K562 (cell line): ENCODE measurements around the gene MLST8. TPM values are rescaled to one million over a fixed set of nuclear protein-coding genes. Genes with fewer than 3 reads are reported as not detected.
A peak's percentile ranks its signal among the peaks of the same experiment; 100 is the strongest.

Source experiments
- CBFA2T3 ChIP-seq: fragments of 450-650 bp; IDR thresholded peaks from 2 replicates; pipeline ENCODE4 v1.6.1; 2017
- CBX1 ChIP-seq: sonication (generic); IDR thresholded peaks from 2 replicates; pipeline ENCODE4 v1.6.1; 2016; ENCODE audit warnings: antibody characterized with exemption, low read depth, mild to moderate bottlenecking
- DACH1 ChIP-seq: fragments of 450-650 bp; IDR thresholded peaks from 2 replicates; pipeline ENCODE4 v1.6.1; 2018; ENCODE audit not compliant: partially characterized antibody
- DMBX1 ChIP-seq: fragments of 250-450 bp; sonication (Bioruptor Pico); IDR thresholded peaks from 2 replicates; pipeline ENCODE4 v1.8.0; 2022; ENCODE audit warnings: inconsistent platforms, mild to moderate bottlenecking, moderate library complexity, borderline replicate concordance
- E2F3 ChIP-seq: fragments of 250-450 bp; sonication (Bioruptor Pico); IDR thresholded peaks from 2 replicates; pipeline ENCODE4 v1.4.0; 2020; ENCODE audit warnings: mild to moderate bottlenecking
- ETS2 ChIP-seq: IDR thresholded peaks from 2 replicates; pipeline ENCODE4 v1.6.1; 2016; ENCODE audit warnings: borderline replicate concordance, missing genetic modification characterization, mild to moderate bottlenecking, moderate library complexity, missing compliant biosample characterization; ENCODE audit not compliant: poor library complexity, severe bottlenecking
- EZH2 ChIP-seq: IDR thresholded peaks from 2 replicates; pipeline ENCODE4 v1.6.1; 2012; ENCODE audit warnings: low read depth, mild to moderate bottlenecking, inconsistent platforms, low read length, borderline replicate concordance
- FUS ChIP-seq: fragments of 200-400 bp; formaldehyde crosslinking; optimal IDR thresholded peaks from 2 replicates; pipeline ENCODE3; 2017; ENCODE audit warnings: low read depth, low read length
- GTF2E2 ChIP-seq: fragments of 200-800 bp; sonication (Bioruptor generic); IDR thresholded peaks from 2 replicates; pipeline ENCODE4 v1.6.1; 2016; ENCODE audit warnings: missing genetic modification characterization, missing compliant biosample characterization
- NR2C2 ChIP-seq, 2 experiments: fragments of 200-800 bp in 1 of 2; sonication (Bioruptor generic) in 1 of 2; sonication (generic) in 1 of 2; formaldehyde crosslinking in 1 of 2; IDR thresholded peaks; 2 replicates each; pipeline versions ENCODE4 v1.6.1 to v1.8.0; 2016 to 2022; ENCODE audit warnings: mild to moderate bottlenecking in 1 of 2, missing compliant biosample characterization in 1 of 2, missing genetic modification characterization in 1 of 2, missing genetic modification reagents in 1 of 2
- UBTF ChIP-seq, 2 experiments: IDR thresholded peaks; 2 replicates each; pipeline ENCODE4 v1.6.1; 2012; ENCODE audit warnings: improper control_type of control experiment in 2 of 2, low read depth in 2 of 2, low read length in 2 of 2, borderline replicate concordance in 1 of 2
- ZNF282 ChIP-seq: sonication (generic); formaldehyde crosslinking; IDR thresholded peaks from 2 replicates; pipeline ENCODE4 v1.8.1; 2023; ENCODE audit warnings: missing genetic modification reagents
- ZNF347 ChIP-seq: fragments of 450-650 bp; formaldehyde crosslinking; IDR thresholded peaks from 2 replicates; pipeline ENCODE4 v1.4.0; 2020; ENCODE audit warnings: low read depth, mild to moderate bottlenecking, moderate library complexity
- ZNF584 ChIP-seq: fragments of 200-800 bp; sonication (Bioruptor generic); IDR thresholded peaks from 2 replicates; pipeline ENCODE4 v1.6.1; 2016; ENCODE audit warnings: low read depth, mild to moderate bottlenecking, missing genetic modification characterization, missing compliant biosample characterization
- polyA plus RNA-seq, 8 experiments: library from polyadenylated mRNA; depleted of rRNA in 4 of 8; stranded (reverse) in 5 of 8; unstranded in 3 of 8; fragments of >200 nt; fragmentation: Nextera tagmentation in 2 of 8; fragmentation: Illumina TruSeq in 1 of 8; extraction: Ambion mirVana in 2 of 8; extraction: Trizol in 1 of 8; gene quantifications; 2 replicates each; pipeline versions ENCODE4 v1.2.1 to v1.2.3, GENCODE V29; 2011 to 2014; ENCODE audit warnings: inconsistent platforms in 1 of 8, missing spikeins in 1 of 8
- total RNA-seq, 7 experiments: library from RNA; depleted of rRNA in 6 of 7; stranded (reverse); fragments of >200 nt in 6 of 7; fragmentation: Illumina TruSeq in 2 of 7; extraction: Trizol in 2 of 7; gene quantifications; 2 replicates each; pipeline versions ENCODE4 v1.2.1 to v1.2.3, GENCODE V29; 2011 to 2021; ENCODE audit warnings: low replicate concordance in 1 of 7
- TF ChIP-seq, protein P1 (sequence below): fragments of 250-450 bp; sonication (Bioruptor Pico); IDR thresholded peaks from 2 replicates; pipeline ENCODE4 v1.8.0; 2022; ENCODE audit warnings: inconsistent platforms, mild to moderate bottlenecking, moderate library complexity, borderline replicate concordance
- TF ChIP-seq, protein P2 (sequence below): fragments of 450-650 bp; conservative IDR thresholded peaks from 2 replicates; pipeline ENCODE4 v1.6.1; 2016; ENCODE audit warnings: missing genetic modification characterization, low read depth, mild to moderate bottlenecking, control low read depth, missing compliant biosample characterization
- TF ChIP-seq, protein P3 (sequence below), 2 experiments: IDR thresholded peaks in 1 of 2; conservative IDR thresholded peaks in 1 of 2; 2 replicates each; pipeline ENCODE4 v1.6.1; 2016; ENCODE audit warnings: low read depth in 2 of 2, mild to moderate bottlenecking in 1 of 2, missing compliant biosample characterization in 1 of 2, missing genetic modification characterization in 1 of 2, moderate library complexity in 1 of 2

MLST8 gene
- total and polyA plus RNA-seq, 9 of the 15 experiments (the other 6 are each of a cell fraction or from before 2014, with no cell fraction given), result 1.5 to 116 (median 43.3) TPM

- TF ChIP-seq E2F3 (CRISPR knock-in tag) (no peak), DACH1 (no peak), CBFA2T3 (no peak), UBTF (IDR thresholded peaks at IDR 0.05; ENCODE audit: borderline replicate concordance in 1 of 2, low read depth in 2 of 2, low read length in 2 of 2) (peak; percentile 63 to 80), ZNF282 (CRISPR knock-in tag) (no peak), ZNF347 (CRISPR knock-in tag) (no peak), GTF2E2 (tag) (no peak), CBX1 (peak; percentile 45; the same call in 1 of the 2 replicates), ZNF584 (CRISPR knock-in tag) (no peak), FUS (peak; percentile 77), EZH2 (no peak), DMBX1 (CRISPR knock-in tag) (no peak), ETS2 (tag) (no peak), NR2C2 (CRISPR knock-in tag; IDR thresholded peaks at IDR 0.05) (peak; percentile 47; the same call in 1 of the 2 replicates), NR2C2 (tag; IDR thresholded peaks at IDR 0.05) (peak; percentile 70; the same call in 1 of the 2 replicates)
- TF ChIP-seq, protein P1, sequence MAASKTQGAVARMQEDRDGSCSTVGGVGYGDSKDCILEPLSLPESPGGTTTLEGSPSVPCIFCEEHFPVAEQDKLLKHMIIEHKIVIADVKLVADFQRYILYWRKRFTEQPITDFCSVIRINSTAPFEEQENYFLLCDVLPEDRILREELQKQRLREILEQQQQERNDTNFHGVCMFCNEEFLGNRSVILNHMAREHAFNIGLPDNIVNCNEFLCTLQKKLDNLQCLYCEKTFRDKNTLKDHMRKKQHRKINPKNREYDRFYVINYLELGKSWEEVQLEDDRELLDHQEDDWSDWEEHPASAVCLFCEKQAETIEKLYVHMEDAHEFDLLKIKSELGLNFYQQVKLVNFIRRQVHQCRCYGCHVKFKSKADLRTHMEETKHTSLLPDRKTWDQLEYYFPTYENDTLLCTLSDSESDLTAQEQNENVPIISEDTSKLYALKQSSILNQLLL (CRISPR knock-in tag), result no peak
- TF ChIP-seq, protein P2, sequence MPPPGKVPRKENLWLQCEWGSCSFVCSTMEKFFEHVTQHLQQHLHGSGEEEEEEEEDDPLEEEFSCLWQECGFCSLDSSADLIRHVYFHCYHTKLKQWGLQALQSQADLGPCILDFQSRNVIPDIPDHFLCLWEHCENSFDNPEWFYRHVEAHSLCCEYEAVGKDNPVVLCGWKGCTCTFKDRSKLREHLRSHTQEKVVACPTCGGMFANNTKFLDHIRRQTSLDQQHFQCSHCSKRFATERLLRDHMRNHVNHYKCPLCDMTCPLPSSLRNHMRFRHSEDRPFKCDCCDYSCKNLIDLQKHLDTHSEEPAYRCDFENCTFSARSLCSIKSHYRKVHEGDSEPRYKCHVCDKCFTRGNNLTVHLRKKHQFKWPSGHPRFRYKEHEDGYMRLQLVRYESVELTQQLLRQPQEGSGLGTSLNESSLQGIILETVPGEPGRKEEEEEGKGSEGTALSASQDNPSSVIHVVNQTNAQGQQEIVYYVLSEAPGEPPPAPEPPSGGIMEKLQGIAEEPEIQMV (tag), result no peak
- TF ChIP-seq, protein P3, sequence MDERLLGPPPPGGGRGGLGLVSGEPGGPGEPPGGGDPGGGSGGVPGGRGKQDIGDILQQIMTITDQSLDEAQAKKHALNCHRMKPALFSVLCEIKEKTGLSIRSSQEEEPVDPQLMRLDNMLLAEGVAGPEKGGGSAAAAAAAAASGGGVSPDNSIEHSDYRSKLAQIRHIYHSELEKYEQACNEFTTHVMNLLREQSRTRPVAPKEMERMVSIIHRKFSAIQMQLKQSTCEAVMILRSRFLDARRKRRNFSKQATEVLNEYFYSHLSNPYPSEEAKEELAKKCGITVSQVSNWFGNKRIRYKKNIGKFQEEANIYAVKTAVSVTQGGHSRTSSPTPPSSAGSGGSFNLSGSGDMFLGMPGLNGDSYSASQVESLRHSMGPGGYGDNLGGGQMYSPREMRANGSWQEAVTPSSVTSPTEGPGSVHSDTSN (CRISPR knock-in tag; IDR thresholded peaks at IDR 0.05; ENCODE audit: low read depth), result peak; percentile 96
- TF ChIP-seq, protein P3 (tag; conservative IDR thresholded peaks at IDR 0.05; ENCODE audit: low read depth), result peak; percentile 94
Observed at GRCh38 chr16:2223221-2223941, 18.1 kb downstream of the MLST8 start, which contains the start of gene E4F1 (continued).
